ENCODE measurements around the gene CISD3.

DNA sequence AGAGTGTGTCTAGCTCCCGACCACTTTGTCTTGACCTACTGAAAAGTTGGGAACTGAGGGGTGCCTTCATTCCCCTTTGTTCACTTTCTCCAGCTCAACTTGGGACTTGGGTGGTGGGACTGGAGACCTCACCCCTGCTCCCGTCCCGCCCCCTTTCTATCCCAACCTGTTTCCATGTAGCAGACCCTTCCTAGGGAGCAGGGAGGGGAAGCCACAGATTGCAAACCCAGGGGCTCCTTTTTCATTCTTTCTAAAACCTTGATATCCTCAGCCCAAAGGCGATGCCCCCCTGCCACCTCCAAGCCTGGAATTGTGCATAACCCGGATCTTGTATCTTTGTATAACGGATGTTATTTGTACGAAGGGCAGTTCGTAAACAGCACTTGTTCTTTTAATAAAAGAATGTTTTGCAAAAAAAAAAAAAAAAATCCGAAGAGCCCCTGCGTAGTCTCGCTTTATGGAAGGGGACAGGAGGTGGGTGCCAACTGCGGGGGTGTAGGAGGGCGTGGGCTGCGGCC is 714 bp upstream of the CISD3 start:
- TF ChIP-seq, protein P1, sequence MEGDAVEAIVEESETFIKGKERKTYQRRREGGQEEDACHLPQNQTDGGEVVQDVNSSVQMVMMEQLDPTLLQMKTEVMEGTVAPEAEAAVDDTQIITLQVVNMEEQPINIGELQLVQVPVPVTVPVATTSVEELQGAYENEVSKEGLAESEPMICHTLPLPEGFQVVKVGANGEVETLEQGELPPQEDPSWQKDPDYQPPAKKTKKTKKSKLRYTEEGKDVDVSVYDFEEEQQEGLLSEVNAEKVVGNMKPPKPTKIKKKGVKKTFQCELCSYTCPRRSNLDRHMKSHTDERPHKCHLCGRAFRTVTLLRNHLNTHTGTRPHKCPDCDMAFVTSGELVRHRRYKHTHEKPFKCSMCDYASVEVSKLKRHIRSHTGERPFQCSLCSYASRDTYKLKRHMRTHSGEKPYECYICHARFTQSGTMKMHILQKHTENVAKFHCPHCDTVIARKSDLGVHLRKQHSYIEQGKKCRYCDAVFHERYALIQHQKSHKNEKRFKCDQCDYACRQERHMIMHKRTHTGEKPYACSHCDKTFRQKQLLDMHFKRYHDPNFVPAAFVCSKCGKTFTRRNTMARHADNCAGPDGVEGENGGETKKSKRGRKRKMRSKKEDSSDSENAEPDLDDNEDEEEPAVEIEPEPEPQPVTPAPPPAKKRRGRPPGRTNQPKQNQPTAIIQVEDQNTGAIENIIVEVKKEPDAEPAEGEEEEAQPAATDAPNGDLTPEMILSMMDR (IDR thresholded peaks at IDR 0.05; ENCODE audit: low read length): no peak
- TF ChIP-seq EZH2 (IDR thresholded peaks at IDR 0.05; ENCODE audit: borderline replicate concordance, low read length): no peak

All from OCI-LY1 (cell line).